MM.1S (cell line): ENCODE results near the gene CAND2.

ENCODE experiments used
- EZH2 ChIP-seq: fragments of 300-600 bp; sonication (generic); optimal IDR thresholded peaks from 2 replicates; pipeline ENCODE3; 2017; ENCODE audit warnings: low read depth, mild to moderate bottlenecking, antibody characterized with exemption, low read length, mixed read lengths
- TF ChIP-seq, protein P1 (sequence below): fragments of 300-600 bp; sonication (generic); IDR thresholded peaks from 2 replicates; pipeline ENCODE4 v1.5.1; 2016; ENCODE audit warnings: antibody characterized with exemption, low read length, mixed read lengths

GRCh38 chr3:12835052-12835665, 38.7 kb downstream of the CAND2 start:
- TF ChIP-seq, protein P1, sequence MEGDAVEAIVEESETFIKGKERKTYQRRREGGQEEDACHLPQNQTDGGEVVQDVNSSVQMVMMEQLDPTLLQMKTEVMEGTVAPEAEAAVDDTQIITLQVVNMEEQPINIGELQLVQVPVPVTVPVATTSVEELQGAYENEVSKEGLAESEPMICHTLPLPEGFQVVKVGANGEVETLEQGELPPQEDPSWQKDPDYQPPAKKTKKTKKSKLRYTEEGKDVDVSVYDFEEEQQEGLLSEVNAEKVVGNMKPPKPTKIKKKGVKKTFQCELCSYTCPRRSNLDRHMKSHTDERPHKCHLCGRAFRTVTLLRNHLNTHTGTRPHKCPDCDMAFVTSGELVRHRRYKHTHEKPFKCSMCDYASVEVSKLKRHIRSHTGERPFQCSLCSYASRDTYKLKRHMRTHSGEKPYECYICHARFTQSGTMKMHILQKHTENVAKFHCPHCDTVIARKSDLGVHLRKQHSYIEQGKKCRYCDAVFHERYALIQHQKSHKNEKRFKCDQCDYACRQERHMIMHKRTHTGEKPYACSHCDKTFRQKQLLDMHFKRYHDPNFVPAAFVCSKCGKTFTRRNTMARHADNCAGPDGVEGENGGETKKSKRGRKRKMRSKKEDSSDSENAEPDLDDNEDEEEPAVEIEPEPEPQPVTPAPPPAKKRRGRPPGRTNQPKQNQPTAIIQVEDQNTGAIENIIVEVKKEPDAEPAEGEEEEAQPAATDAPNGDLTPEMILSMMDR: no peak
- TF ChIP-seq EZH2: no peak
